ENCODE measurements around the gene STX16. TPM values are rescaled to one million over a fixed set of nuclear protein-coding genes. Genes with fewer than 3 reads are reported as not detected.

STX16 gene
- total RNA-seq, 1 donor from 2014 or later: 47.7 TPM

GRCh38 chr20:58676161-58676560, 25.1 kb downstream of the STX16 start:
- FAIRE-seq (no peak), DNase-seq (ENCODE audit: low read depth) (no peak)
- Histone ChIP-seq H3K4me3 (ENCODE audit: low read depth, low read length) (no peak overlapping the region), H3K27me3 (ENCODE audit: control insufficient read depth, insufficient read depth, low read length) (no peaks in the 10 kb centered on the region), H3K36me3 (ENCODE audit: control insufficient read depth, insufficient read depth, low read length) (peaks cover 17% of the 10 kb centered on the region)
- TF ChIP-seq CTCF (IDR thresholded peaks at IDR 0.05; ENCODE audit: insufficient read depth, low read length, severe bottlenecking): no peak

GRCh38 chr20:58677079-58677604, 26.1 kb downstream of the STX16 start:
- FAIRE-seq (no peak), DNase-seq (ENCODE audit: low read depth) (no peak)
- no peaks in the 10 kb centered on the region for H3K27me3 ChIP-seq (ENCODE audit: control insufficient read depth, insufficient read depth, low read length)
- peaks cover 17% of the 10 kb centered on the region for H3K36me3 ChIP-seq (ENCODE audit: control insufficient read depth, insufficient read depth, low read length)
- no peak for TF ChIP-seq CTCF (IDR thresholded peaks at IDR 0.05; ENCODE audit: insufficient read depth, low read length, severe bottlenecking)
- no peak overlapping the region for H3K4me3 ChIP-seq (ENCODE audit: low read depth, low read length)

GRCh38 chr20:58677808-58678207, 26.7 kb downstream of the STX16 start:
- DNase-seq (ENCODE audit: low read depth) (no peak), FAIRE-seq (no peak)
- no peaks in the 10 kb centered on the region for H3K27me3 ChIP-seq (ENCODE audit: control insufficient read depth, insufficient read depth, low read length)
- peaks cover 17% of the 10 kb centered on the region for H3K36me3 ChIP-seq (ENCODE audit: control insufficient read depth, insufficient read depth, low read length)
- TF ChIP-seq CTCF (IDR thresholded peaks at IDR 0.05; ENCODE audit: insufficient read depth, low read length, severe bottlenecking): no peak
- no peak overlapping the region for H3K4me3 ChIP-seq (ENCODE audit: low read depth, low read length)

- no peak for DNase-seq (ENCODE audit: low read depth)
- Histone ChIP-seq H3K36me3 (ENCODE audit: control insufficient read depth, insufficient read depth, low read length) (peaks cover 14% of the 10 kb centered on the region), H3K4me3 (ENCODE audit: low read depth, low read length) (no peak overlapping the region), H3K27me3 (ENCODE audit: control insufficient read depth, insufficient read depth, low read length) (no peaks in the 10 kb centered on the region)
- no peak for FAIRE-seq
- TF ChIP-seq CTCF (IDR thresholded peaks at IDR 0.05; ENCODE audit: insufficient read depth, low read length, severe bottlenecking): no peak
Measured at GRCh38 chr20:58678806-58679205, 27.7 kb downstream of the STX16 start.

- peaks cover 2% of the 10 kb centered on the region for H3K36me3 ChIP-seq (ENCODE audit: control insufficient read depth, insufficient read depth, low read length)
- no peak for TF ChIP-seq CTCF (IDR thresholded peaks at IDR 0.05; ENCODE audit: insufficient read depth, low read length, severe bottlenecking)
- H3K4me3 ChIP-seq (ENCODE audit: low read depth, low read length): no peak overlapping the region
- DNase-seq (ENCODE audit: low read depth) (peak; percentile 73), FAIRE-seq (no peak)
- H3K27me3 ChIP-seq (ENCODE audit: control insufficient read depth, insufficient read depth, low read length): no peaks in the 10 kb centered on the region
Measured at GRCh38 chr20:58682656-58683531, 31.8 kb downstream of the STX16 start.
